ENCODE results near the gene DROSHA.

The DROSHA gene

DNA sequence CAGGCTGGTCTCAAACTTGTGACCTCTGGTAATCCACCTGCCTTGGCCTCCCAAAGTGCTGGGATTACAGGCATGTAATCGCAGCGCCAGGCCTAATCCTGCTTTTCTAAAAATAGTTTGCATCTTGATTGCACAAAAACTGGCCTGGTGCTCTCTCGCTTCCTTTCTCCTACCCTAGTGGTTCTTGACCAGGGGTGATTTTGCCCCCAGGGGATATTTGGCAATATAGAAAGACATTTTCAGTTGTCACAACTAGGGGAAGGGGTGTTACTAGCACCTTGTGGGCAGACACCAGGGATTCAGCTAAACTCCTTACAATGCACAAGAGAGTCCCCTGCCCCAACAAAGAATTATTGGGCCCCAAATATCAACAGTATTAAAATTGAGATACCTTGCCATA is 139.8 kb downstream of the DROSHA start:
- DNase-seq = no peak
- H3K9me3 Mint-ChIP-seq = peaks cover 2 to 8% of the 10 kb centered on the region in 2 donors
- no peaks in the 10 kb centered on the region for H3K4me1 Mint-ChIP-seq (ENCODE audit: low read depth in 2 of 2)
- H3K36me3 Mint-ChIP-seq (ENCODE audit: insufficient read depth) = no peaks in the 10 kb centered on the region
- no peaks in the 10 kb centered on the region for H3K27me3 Mint-ChIP-seq
- H3K4me3 Mint-ChIP-seq = no peak overlapping the region
- H3K27ac Mint-ChIP-seq = no peak overlapping the region
- no peak for ATAC-seq (replicated peaks)

DNA sequence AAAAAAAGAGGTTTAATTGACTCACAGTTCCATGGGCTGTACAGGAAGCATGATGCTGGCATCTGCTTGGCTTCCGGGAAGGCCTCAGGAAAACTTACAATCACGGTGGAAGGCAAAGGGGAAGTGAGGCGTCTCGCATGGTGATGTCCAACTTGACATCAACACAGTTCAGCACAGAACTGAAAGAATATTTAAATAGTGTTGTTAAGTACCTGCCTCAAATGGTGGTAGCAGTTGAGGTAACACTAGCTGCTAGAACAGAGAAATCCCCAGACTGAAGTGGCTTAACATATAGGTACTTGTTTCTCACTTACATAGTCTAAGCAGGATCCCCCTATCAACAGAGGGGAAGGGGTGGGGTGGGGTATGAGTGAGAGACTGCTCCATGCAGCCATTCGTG is 141.6 kb downstream of the DROSHA start:
- Mint-ChIP-seq H3K27me3 (no peaks in the 10 kb centered on the region), H3K4me3 (no peak overlapping the region), H3K27ac (no peak overlapping the region), H3K36me3 (ENCODE audit: insufficient read depth) (no peaks in the 10 kb centered on the region), H3K9me3 (peaks cover 2 to 8% of the 10 kb centered on the region in 2 donors), H3K4me1 (ENCODE audit: low read depth in 2 of 2) (no peaks in the 10 kb centered on the region)
- DNase-seq = no peak
- no peak for ATAC-seq (replicated peaks)

DNA sequence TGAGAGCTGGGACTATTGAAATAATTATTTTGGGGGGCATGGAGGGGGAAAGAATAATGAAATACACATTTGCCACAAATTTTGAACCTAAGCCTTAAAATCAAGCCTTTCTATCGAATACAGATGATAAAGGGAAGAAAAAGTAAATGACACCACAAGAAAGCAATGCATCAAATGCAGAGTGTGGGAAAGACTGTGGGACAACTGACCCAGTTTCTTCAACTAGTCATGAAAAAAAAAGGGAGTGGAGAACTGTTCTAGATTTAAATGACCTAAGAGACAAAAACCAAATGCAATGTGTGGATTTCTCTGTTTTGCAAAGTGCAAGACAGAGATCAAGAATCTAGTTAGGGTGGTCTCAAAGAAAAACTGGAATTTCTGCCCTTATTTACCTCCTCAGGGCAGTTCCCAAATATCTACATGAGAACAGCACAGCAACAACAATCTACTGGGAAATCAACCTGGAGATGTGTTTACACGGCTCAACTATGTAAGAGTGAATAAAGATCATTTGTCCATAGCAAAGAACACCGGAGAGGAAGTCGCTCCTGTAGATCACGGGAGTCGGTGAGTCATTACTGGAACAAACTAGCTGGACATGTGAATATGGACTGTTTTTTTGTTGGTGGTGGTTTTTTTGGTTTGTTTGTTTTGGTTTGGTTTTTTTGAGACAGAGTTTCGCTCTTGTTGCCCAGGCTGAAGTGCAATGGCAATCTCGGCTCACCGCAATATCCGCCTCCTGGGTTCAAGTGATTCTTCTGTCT is 145.9 kb downstream of the DROSHA start:
- H3K36me3 Mint-ChIP-seq (ENCODE audit: insufficient read depth) = no peaks in the 10 kb centered on the region
- peaks cover 2 to 8% of the 10 kb centered on the region in 2 donors for H3K9me3 Mint-ChIP-seq
- ATAC-seq (replicated peaks) = no peak

GRCh38 chr5:31383734-31384133 is 148.2 kb downstream of the DROSHA start:
- DNase-seq (no peak), ATAC-seq (replicated peaks) (no peak)
- Mint-ChIP-seq H3K36me3 (ENCODE audit: insufficient read depth) (peaks cover 3% of the 10 kb centered on the region), H3K4me1 (ENCODE audit: low read depth in 2 of 2) (no peaks in the 10 kb centered on the region), H3K9me3 (peaks cover 0 to 2% of the 10 kb centered on the region in 2 donors), H3K27ac (no peak overlapping the region), H3K4me3 (no peak overlapping the region), H3K27me3 (peaks cover 35 to 56% of the 10 kb centered on the region in 2 donors)

More for the DNA sequence above, 145.9 kb downstream of the DROSHA start:
- H3K4me1 Mint-ChIP-seq (ENCODE audit: low read depth in 2 of 2) = no peaks in the 10 kb centered on the region
- H3K27me3 Mint-ChIP-seq = peaks cover 26 to 37% of the 10 kb centered on the region in 2 donors
- DNase-seq = no peak
- H3K27ac Mint-ChIP-seq = no peak overlapping the region
- no peak overlapping the region for H3K4me3 Mint-ChIP-seq

DNA sequence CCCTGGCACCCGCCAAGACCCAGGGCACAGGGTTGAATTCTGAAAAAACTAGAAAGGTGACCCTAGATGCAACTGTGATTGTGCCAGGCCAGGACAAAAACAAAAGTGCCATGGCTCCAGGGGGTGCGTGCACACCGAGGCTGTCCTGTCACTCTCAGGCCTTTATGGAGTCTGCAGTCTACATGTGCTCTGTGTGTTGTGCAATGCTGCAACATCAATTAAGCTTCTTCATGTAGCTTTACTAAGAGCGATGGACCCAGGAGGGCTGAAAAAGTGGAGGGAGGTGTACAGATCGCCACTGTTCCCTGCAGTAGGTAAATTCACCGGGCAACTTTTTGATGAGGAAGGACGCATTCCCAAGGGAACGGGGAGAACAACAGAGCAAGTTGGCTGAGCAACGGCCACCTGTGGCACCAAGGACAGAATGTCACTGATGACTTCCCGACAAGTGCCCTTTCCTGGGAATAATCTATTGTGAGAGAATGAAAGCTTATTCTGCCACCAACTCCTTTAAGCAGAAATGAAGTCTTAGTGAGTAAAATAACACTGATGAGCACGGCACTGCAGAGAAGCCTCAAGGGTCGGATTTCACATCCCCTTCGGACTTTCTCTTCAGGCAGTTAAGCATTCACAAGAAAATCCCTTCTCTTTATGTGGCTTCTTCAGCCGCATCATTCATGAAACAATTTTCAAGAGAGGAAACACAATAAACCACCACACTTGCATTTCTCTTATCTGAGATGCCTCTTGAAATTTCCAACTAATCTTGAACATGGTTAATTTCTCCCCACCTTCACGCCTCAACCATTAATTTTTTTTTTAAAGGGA is 149.6 kb downstream of the DROSHA start:
- Mint-ChIP-seq H3K27ac (peak overlapping the region in 1 of 2 donors; percentile 22), H3K4me1 (ENCODE audit: low read depth in 2 of 2) (no peaks in the 10 kb centered on the region), H3K36me3 (ENCODE audit: insufficient read depth) (peaks cover 3% of the 10 kb centered on the region), H3K27me3 (peaks cover 35 to 56% of the 10 kb centered on the region in 2 donors), H3K9me3 (no peaks in the 10 kb centered on the region), H3K4me3 (no peak overlapping the region)
- ATAC-seq (replicated peaks) = no peak
- DNase-seq = no peak

GRCh38 chr5:31381299-31381698 is 150.6 kb downstream of the DROSHA start:
- H3K36me3 Mint-ChIP-seq (ENCODE audit: insufficient read depth) = peaks cover 3% of the 10 kb centered on the region
- no peak overlapping the region for H3K27ac Mint-ChIP-seq
- no peak overlapping the region for H3K4me3 Mint-ChIP-seq
- H3K4me1 Mint-ChIP-seq (ENCODE audit: low read depth in 2 of 2) = no peaks in the 10 kb centered on the region
- ATAC-seq (replicated peaks) (no peak), DNase-seq (no peak)
- H3K27me3 Mint-ChIP-seq = peaks cover 35 to 56% of the 10 kb centered on the region in 2 donors
- no peaks in the 10 kb centered on the region for H3K9me3 Mint-ChIP-seq

DNA sequence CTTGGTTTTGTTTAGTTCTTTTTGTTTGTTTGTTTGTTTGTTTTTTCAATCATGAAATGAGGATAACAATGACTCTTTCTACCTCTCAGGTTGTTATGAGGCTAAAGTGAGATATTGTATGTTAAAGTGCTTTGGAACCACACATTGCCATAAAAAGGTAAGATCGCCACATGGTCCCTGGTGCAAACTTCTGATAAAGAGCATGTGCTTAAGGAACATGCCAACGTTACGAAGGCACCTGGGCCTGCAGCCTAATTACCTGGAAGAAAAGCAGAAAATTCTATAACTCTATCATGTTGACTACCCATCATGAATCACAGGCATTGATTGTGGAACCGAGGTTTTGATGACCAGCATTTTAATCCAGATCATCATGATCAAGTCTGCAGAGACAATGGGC is 151.8 kb downstream of the DROSHA start:
- H3K9me3 Mint-ChIP-seq = no peaks in the 10 kb centered on the region
- H3K4me3 Mint-ChIP-seq = no peak overlapping the region
- peaks cover 3% of the 10 kb centered on the region for H3K36me3 Mint-ChIP-seq (ENCODE audit: insufficient read depth)

GRCh38 chr5:31378838-31379237 is 153.1 kb downstream of the DROSHA start:
- ATAC-seq (replicated peaks) (no peak), DNase-seq (no peak)
- Mint-ChIP-seq H3K36me3 (ENCODE audit: insufficient read depth) (peaks cover 3% of the 10 kb centered on the region), H3K27ac (no peak overlapping the region), H3K27me3 (peaks cover 28 to 48% of the 10 kb centered on the region in 2 donors), H3K4me1 (ENCODE audit: low read depth in 2 of 2) (no peaks in the 10 kb centered on the region), H3K9me3 (no peaks in the 10 kb centered on the region), H3K4me3 (no peak overlapping the region)

More for the DNA sequence above, 151.8 kb downstream of the DROSHA start:
- peaks cover 35 to 56% of the 10 kb centered on the region in 2 donors for H3K27me3 Mint-ChIP-seq
- H3K4me1 Mint-ChIP-seq (ENCODE audit: low read depth in 2 of 2) = no peaks in the 10 kb centered on the region
- ATAC-seq (replicated peaks) = no peak
- H3K27ac Mint-ChIP-seq = no peak overlapping the region
- DNase-seq = no peak

DNA sequence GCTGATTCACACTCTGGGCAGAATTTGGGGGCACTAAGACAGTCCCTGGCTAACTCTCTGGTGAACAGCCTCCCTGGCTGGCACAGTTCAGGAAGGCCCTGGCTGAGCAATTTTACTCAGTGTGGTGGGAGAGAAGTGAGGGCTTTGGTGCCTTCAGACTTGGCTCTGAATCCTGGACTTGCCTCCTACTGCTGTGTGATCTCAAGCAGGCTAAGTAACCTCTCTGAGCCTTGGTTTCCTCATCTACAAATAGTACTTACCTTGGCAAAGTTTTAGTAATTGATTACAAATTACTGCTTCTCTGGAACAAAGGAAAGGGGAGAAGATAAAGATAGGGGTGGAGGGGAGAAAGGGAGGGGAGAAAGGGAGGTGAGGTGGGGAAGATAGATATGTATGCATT is 153.8 kb downstream of the DROSHA start:
- no peak for ATAC-seq (replicated peaks)
- H3K27ac Mint-ChIP-seq = no peak overlapping the region
- peaks cover 3% of the 10 kb centered on the region for H3K36me3 Mint-ChIP-seq (ENCODE audit: insufficient read depth)
- no peak for DNase-seq
- no peaks in the 10 kb centered on the region for H3K4me1 Mint-ChIP-seq (ENCODE audit: low read depth in 2 of 2)
- no peaks in the 10 kb centered on the region for H3K9me3 Mint-ChIP-seq
- H3K4me3 Mint-ChIP-seq = no peak overlapping the region
- peaks cover 22 to 45% of the 10 kb centered on the region in 2 donors for H3K27me3 Mint-ChIP-seq

DNA sequence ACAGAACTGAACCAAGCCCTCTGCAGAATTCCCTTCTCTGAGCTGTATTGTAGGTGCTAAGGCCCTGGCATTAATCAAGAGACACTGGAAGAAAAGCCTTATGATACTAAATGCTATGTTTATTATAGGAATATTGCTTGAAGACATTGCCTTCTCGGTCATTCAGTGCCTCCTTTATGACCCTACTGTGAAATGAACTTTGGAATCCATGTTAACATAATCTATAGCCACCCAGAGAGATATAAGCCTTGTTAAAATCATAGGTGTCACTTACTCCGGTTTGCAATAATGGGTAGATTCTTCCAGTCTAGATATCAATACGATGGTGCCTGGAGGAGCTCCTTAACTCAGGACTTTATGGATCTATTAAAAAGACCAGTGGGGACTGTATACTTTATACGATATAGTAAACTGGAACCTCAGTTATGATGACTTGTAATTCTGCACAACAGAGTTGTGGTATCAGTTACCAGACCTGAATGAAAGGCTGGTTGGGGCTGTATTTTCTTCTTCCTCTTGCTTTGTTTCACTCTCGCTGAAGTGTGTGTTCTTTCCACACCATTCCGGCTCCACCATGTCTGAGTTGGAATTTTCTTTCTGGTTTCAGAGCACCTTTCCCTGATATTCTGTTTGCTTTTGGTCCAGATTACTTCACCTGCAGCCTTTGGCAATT is 154.5 kb downstream of the DROSHA start:
- Mint-ChIP-seq H3K4me1 (ENCODE audit: low read depth in 2 of 2) (no peaks in the 10 kb centered on the region), H3K4me3 (no peak overlapping the region), H3K27ac (no peak overlapping the region), H3K9me3 (no peaks in the 10 kb centered on the region), H3K36me3 (ENCODE audit: insufficient read depth) (peaks cover 3% of the 10 kb centered on the region), H3K27me3 (peaks cover 27 to 45% of the 10 kb centered on the region in 2 donors)
- DNase-seq (no peak), ATAC-seq (replicated peaks) (no peak)

DNA sequence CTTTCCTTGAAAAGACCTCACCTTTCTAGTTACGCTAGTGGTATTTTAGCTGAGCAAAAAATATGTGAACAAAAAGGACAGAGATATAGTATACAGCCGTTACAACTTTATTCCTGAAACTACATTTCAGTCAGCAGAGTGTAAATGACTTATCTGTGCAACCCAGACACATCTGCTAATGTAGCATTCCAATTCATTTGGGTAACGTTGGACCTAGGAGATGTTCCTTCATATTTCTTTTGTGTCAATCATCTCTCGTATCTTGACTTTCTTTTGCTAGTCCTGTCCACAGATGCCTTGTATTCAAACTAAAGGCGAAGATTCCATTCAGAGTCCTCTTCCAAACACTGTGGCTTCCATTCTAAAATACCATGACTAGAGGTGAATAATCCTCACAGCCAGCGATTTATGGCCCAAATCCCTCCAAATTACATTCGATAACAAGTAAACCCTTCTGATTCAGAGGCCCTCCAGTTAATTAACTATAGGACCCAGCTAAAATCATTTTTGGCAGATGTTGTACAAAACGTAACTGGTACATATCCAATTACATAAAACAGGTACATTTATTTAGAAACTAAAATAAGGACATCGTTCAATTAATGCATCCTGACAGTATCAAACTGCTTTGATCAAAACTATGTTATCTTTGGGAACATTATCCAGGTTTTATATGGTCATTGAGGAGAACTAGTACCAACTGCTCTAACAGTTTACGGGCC is 155.7 kb downstream of the DROSHA start:
- H3K27ac Mint-ChIP-seq = no peak overlapping the region
- ATAC-seq (replicated peaks) (no peak), DNase-seq (no peak)
- no peak overlapping the region for H3K4me3 Mint-ChIP-seq
- no peaks in the 10 kb centered on the region for H3K4me1 Mint-ChIP-seq (ENCODE audit: low read depth in 2 of 2)
- H3K36me3 Mint-ChIP-seq (ENCODE audit: insufficient read depth) = peaks cover 3% of the 10 kb centered on the region
- peaks cover 0 to 3% of the 10 kb centered on the region in 2 donors for H3K9me3 Mint-ChIP-seq
- peaks cover 20 to 43% of the 10 kb centered on the region in 2 donors for H3K27me3 Mint-ChIP-seq

GRCh38 chr5:31372124-31372523 is 159.8 kb downstream of the DROSHA start:
- H3K27me3 Mint-ChIP-seq = peaks cover 26 to 40% of the 10 kb centered on the region in 2 donors
- H3K4me1 Mint-ChIP-seq (ENCODE audit: low read depth in 2 of 2) = no peaks in the 10 kb centered on the region
- peaks cover 0 to 8% of the 10 kb centered on the region in 2 donors for H3K9me3 Mint-ChIP-seq
- no peak for ATAC-seq (replicated peaks)
- H3K4me3 Mint-ChIP-seq = no peak overlapping the region
- no peaks in the 10 kb centered on the region for H3K36me3 Mint-ChIP-seq (ENCODE audit: insufficient read depth)
- no peak overlapping the region for H3K27ac Mint-ChIP-seq
- no peak for DNase-seq

GRCh38 chr5:31366941-31367340 is 165.0 kb downstream of the DROSHA start:
- H3K27ac Mint-ChIP-seq = no peak overlapping the region
- peaks cover 17 to 37% of the 10 kb centered on the region in 2 donors for H3K27me3 Mint-ChIP-seq
- peaks cover 1 to 8% of the 10 kb centered on the region in 2 donors for H3K9me3 Mint-ChIP-seq
- ATAC-seq (replicated peaks) (no peak), DNase-seq (no peak)
- no peaks in the 10 kb centered on the region for H3K4me1 Mint-ChIP-seq (ENCODE audit: low read depth in 2 of 2)
- H3K4me3 Mint-ChIP-seq = no peak overlapping the region
- H3K36me3 Mint-ChIP-seq (ENCODE audit: insufficient read depth) = no peaks in the 10 kb centered on the region
